ENCODE results near the gene ZNF24. TPM values are rescaled to one million over a fixed set of nuclear protein-coding genes. Genes with fewer than 3 reads are reported as not detected.
A peak's percentile ranks its signal among the peaks of the same experiment; 100 is the strongest.

Gene ZNF24
- total RNA-seq, 1 experiment from 2014 or later = 38.9 TPM

DNA sequence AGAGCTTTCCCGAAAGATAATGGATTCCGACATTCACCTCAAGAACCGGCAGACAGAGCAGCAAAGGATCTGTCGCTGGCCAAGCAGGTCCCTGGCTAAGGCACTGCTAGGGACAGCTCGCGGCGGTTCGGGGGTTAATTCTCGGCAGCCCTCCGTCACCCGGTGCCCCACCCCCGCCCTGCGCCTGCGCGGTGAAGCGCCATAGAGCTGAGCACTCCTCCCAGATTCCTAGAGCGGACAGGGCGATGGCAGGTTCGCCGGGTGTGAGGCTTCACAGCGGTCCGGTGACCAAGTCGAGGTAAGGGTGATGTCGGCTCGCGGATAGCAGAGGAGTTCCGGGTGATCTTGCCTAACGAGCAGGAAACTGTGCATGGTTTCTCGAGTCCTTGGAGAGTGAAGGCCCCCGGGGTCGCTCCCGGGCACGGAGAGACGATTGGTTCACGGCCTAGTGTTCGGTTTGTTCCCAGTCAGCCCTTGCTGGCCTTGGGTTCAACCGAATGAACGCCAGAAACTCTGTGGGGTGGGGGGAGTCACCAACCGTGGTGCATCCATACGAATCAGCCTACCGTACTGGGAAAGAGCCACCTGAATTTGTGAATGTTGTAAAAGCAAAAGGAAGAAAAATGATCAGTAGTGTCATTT is 54.0 kb downstream of the ZNF24 start, which contains the start of gene ZSCAN30:
ZSCAN30 (minus strand) TSS at position 136 of the 642 bp plus-strand sequence. CDS start 25,877 bp downstream, outside the sequence.
- peak within 1 kb of the TSS; percentile 86 for H3K4me3 ChIP-seq
- H3K36me3 ChIP-seq = peaks cover 14% of the 10 kb centered on the region
- H3K27ac ChIP-seq = peak within 1 kb of the TSS; percentile 66
- H3K27me3 ChIP-seq = no peaks in the 10 kb centered on the region
- DNase-seq = peak; percentile 89 to 90
- no peaks in the 10 kb centered on the region for H3K9me3 ChIP-seq (replicated peaks)
- H3K4me1 ChIP-seq = no peaks in the 10 kb centered on the region

DNA sequence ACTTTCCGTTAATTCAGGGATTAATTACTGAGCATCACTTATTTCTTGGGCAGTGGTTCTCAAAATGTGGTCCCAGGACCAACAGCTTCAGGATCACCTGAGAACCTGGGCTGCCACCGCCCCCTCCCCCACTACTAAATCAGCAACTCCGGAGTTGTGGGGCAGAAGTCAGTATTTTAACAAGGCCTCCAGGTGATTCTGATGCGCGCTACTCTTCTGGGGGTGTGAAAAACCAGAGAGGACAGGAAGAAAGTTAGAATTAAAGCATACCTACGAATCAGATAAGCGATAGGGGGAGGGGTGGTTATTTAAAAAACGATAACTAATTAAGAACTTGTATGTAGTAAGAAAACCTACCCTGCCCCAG is 54.5 kb downstream of the ZNF24 start:
- no peaks in the 10 kb centered on the region for H3K9me3 ChIP-seq (replicated peaks)
- H3K27me3 ChIP-seq = no peaks in the 10 kb centered on the region
- peak overlapping the region; percentile 66 for H3K27ac ChIP-seq
- no peaks in the 10 kb centered on the region for H3K4me1 ChIP-seq
- peak overlapping the region; percentile 86 for H3K4me3 ChIP-seq
- peaks cover 9% of the 10 kb centered on the region for H3K36me3 ChIP-seq
- no peak for DNase-seq

DNA sequence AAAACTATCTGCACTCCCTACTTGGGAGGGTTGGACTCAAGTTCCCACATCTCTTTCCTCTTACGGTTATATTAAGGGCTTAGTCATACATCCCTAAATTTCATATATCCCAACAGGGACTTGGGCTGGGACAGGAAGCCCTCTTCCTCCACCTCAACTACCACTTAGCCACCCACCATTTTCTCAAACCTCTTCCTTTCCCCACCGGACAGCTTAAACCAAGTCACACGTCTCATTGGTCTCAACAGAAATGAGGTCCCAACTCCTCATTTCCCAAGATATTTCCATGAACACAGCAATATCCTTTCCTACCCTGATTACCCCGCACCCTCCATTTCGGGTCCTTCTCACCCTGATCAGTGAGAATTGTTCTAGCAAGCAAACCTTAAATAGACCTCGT is 54.9 kb downstream of the ZNF24 start:
- Histone ChIP-seq H3K4me1 (no peaks in the 10 kb centered on the region), H3K4me3 (peak overlapping the region; percentile 86), H3K27ac (peak overlapping the region; percentile 66; the same call in 1 of the 2 replicates), H3K9me3 (replicated peaks) (no peaks in the 10 kb centered on the region), H3K36me3 (peaks cover 9% of the 10 kb centered on the region), H3K27me3 (no peaks in the 10 kb centered on the region)
- peak in 1 of 2 experiments; percentile 9 for DNase-seq

GRCh38 chr18:35284841-35285240 is 59.4 kb downstream of the ZNF24 start:
- DNase-seq = no peak
- no peaks in the 10 kb centered on the region for H3K4me1 ChIP-seq
- H3K27ac ChIP-seq = no peak overlapping the region

GRCh38 chr18:35283923-35284794 is 60.1 kb downstream of the ZNF24 start:
- no peak for DNase-seq
- Histone ChIP-seq H3K27ac (no peak overlapping the region), H3K27me3 (no peaks in the 10 kb centered on the region), H3K4me3 (no peak overlapping the region), H3K4me1 (no peaks in the 10 kb centered on the region), H3K36me3 (no peaks in the 10 kb centered on the region), H3K9me3 (replicated peaks) (no peaks in the 10 kb centered on the region)

More at GRCh38 chr18:35284841-35285240, 59.4 kb downstream of the ZNF24 start:
- Histone ChIP-seq H3K9me3 (replicated peaks) (no peaks in the 10 kb centered on the region), H3K36me3 (no peaks in the 10 kb centered on the region), H3K27me3 (no peaks in the 10 kb centered on the region), H3K4me3 (no peak overlapping the region)

DNA sequence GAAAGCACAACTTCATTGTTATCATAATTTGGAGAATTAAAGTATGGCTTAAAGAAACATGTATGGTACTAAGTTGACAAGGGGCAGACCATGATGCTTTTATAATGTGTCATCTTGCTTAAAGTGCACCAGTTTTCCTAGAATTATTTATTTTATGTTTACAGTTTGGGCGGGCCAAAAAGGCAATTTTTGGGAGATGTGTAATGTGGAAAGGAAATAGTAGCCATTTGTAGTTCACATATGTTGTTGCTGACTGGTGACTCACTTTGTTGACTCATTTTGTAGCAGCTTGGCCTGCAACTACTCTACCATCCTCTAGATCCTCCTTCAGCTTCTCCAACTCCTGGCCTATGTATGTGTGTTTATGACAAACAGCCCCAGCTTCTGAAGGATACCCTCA is 61.9 kb downstream of the ZNF24 start:
- no peak overlapping the region for H3K4me3 ChIP-seq
- no peak for DNase-seq
- no peaks in the 10 kb centered on the region for H3K9me3 ChIP-seq (replicated peaks)
- H3K27me3 ChIP-seq = no peaks in the 10 kb centered on the region
- no peaks in the 10 kb centered on the region for H3K4me1 ChIP-seq
- H3K36me3 ChIP-seq = no peaks in the 10 kb centered on the region
- H3K27ac ChIP-seq = no peak overlapping the region

Other genes with a start within 250 kb of the ZNF24 start
- 7.9 and 8.6 TPM in 2 replicates for gene ZNF397, start 103.4 kb downstream of the ZNF24 start, total RNA-seq (2014; rRNA removed; shearing (Covaris generic))
- 8.1 and 8.4 TPM in 2 replicates for gene ZSCAN30, start 54.2 kb downstream of the ZNF24 start, total RNA-seq (2014; rRNA removed; shearing (Covaris generic))
- 0.06 and 0.10 TPM in 2 replicates for gene ZNF396, start 32.9 kb upstream of the ZNF24 start, total RNA-seq (2014; rRNA removed; shearing (Covaris generic))
- 6.0 and 7.3 TPM in 2 replicates for gene INO80C, start 153.5 kb upstream of the ZNF24 start, total RNA-seq (2014; rRNA removed; shearing (Covaris generic))
- 36.9 and 40.1 TPM in 2 replicates for gene GALNT1, start 237.3 kb upstream of the ZNF24 start, total RNA-seq (2014; rRNA removed; shearing (Covaris generic))

Data from SJCRH30 (cell line).